K562 (cell line): ENCODE results near the gene CELA3A. TPM values are rescaled to one million over a fixed set of nuclear protein-coding genes. Genes with fewer than 3 reads are reported as not detected.
A peak's percentile ranks its signal among the peaks of the same experiment; 100 is the strongest.

Experiments used
- ATF7 ChIP-seq: fragments of 450-650 bp; IDR thresholded peaks from 2 replicates; pipeline ENCODE4 v1.7.1; 2014; ENCODE audit warnings: mild to moderate bottlenecking, moderate library complexity
- DPF2 ChIP-seq: fragments of 450-650 bp; IDR thresholded peaks from 2 replicates; pipeline ENCODE4 v1.6.1; 2016
- EHMT2 ChIP-seq: fragments of 450-650 bp; IDR thresholded peaks from 2 replicates; pipeline ENCODE4 v1.6.1; 2018; ENCODE audit warnings: antibody characterized with exemption
- ELF4 ChIP-seq: fragments of 450-650 bp; formaldehyde crosslinking; IDR thresholded peaks from 2 replicates; pipeline ENCODE4 v1.4.0; 2022; ENCODE audit warnings: missing genetic modification characterization
- GABPA ChIP-seq: fragments of 200-800 bp; sonication (Bioruptor generic); conservative IDR thresholded peaks from 2 replicates; pipeline ENCODE4 v1.6.1; 2016; ENCODE audit warnings: low read depth, missing genetic modification characterization, missing compliant biosample characterization
- HDAC1 ChIP-seq, 2 experiments: fragments of 450-650 bp; IDR thresholded peaks; 2 replicates each; pipeline ENCODE4 v1.6.1; 2016 to 2017; ENCODE audit warnings: inconsistent platforms in 1 of 2, mild to moderate bottlenecking in 1 of 2, moderate library complexity in 1 of 2
- HMGXB4 ChIP-seq: sonication (generic); formaldehyde crosslinking; IDR thresholded peaks from 2 replicates; pipeline ENCODE4 v1.8.1; 2023; ENCODE audit warnings: mild to moderate bottlenecking, missing genetic modification reagents
- KLF10 ChIP-seq: fragments of 250-450 bp; sonication (Bioruptor Pico); IDR thresholded peaks from 2 replicates; pipeline ENCODE4 v1.6.1; 2021; ENCODE audit warnings: matching md5 sums
- MYNN ChIP-seq, 2 experiments: sonication (generic); formaldehyde crosslinking in 1 of 2; IDR thresholded peaks; 2 replicates each; pipeline versions ENCODE4 v1.5.0 to v1.6.1; 2016 to 2020; ENCODE audit warnings: antibody characterized with exemption in 1 of 2, missing genetic modification reagents in 1 of 2
- NR2C2 ChIP-seq, 2 experiments: fragments of 200-800 bp in 1 of 2; sonication (Bioruptor generic) in 1 of 2; sonication (generic) in 1 of 2; formaldehyde crosslinking in 1 of 2; IDR thresholded peaks; 2 replicates each; pipeline versions ENCODE4 v1.6.1 to v1.8.0; 2016 to 2022; ENCODE audit warnings: mild to moderate bottlenecking in 1 of 2, missing compliant biosample characterization in 1 of 2, missing genetic modification characterization in 1 of 2, missing genetic modification reagents in 1 of 2
- NRF1 ChIP-seq, 2 experiments: fragments of 450-650 bp; IDR thresholded peaks in 1 of 2; conservative IDR thresholded peaks in 1 of 2; 2 replicates each; pipeline ENCODE4 v1.6.1; 2014; ENCODE audit warnings: mild to moderate bottlenecking in 2 of 2
- SP2 ChIP-seq: IDR thresholded peaks from 2 replicates; pipeline ENCODE4 v1.6.1; 2011; ENCODE audit warnings: mild to moderate bottlenecking, low read depth, low read length, moderate library complexity; ENCODE audit not compliant: poor library complexity, severe bottlenecking; ENCODE audit errors: extremely low read depth
- TCF15 ChIP-seq: fragments of 250-450 bp; sonication (Bioruptor Pico); IDR thresholded peaks from 2 replicates; pipeline ENCODE4 v1.8.0; 2022; ENCODE audit warnings: moderate library complexity, mild to moderate bottlenecking, inconsistent platforms
- TCF7L2 ChIP-seq: fragments of 150-350 bp; IDR thresholded peaks from 2 replicates; pipeline ENCODE4 v1.6.1; 2016; ENCODE audit warnings: low read depth, mild to moderate bottlenecking, low read length, moderate library complexity
- ZBTB17 ChIP-seq: fragments of 450-650 bp; formaldehyde crosslinking; IDR thresholded peaks from 2 replicates; pipeline ENCODE4 v1.4.0; 2020; ENCODE audit warnings: mild to moderate bottlenecking
- ZC3H8 ChIP-seq: fragments of 450-650 bp; IDR thresholded peaks from 2 replicates; pipeline ENCODE4 v1.6.1; 2017
- ZHX1 ChIP-seq: fragments of 150-350 bp; conservative IDR thresholded peaks from 2 replicates; pipeline ENCODE4 v1.6.1; 2014; ENCODE audit warnings: low read length
- ZNF639 ChIP-seq, 2 experiments: fragments of 200-800 bp in 1 of 2; sonication (Bioruptor generic) in 1 of 2; sonication (generic) in 1 of 2; formaldehyde crosslinking in 1 of 2; IDR thresholded peaks in 1 of 2; conservative IDR thresholded peaks in 1 of 2; 2 replicates each; pipeline versions ENCODE4 v1.5.0 to v1.6.1; 2016 to 2020; ENCODE audit warnings: missing compliant biosample characterization in 1 of 2, missing genetic modification characterization in 1 of 2, missing genetic modification reagents in 1 of 2
- polyA plus RNA-seq, 8 experiments: library from polyadenylated mRNA; depleted of rRNA in 4 of 8; stranded (reverse) in 5 of 8; unstranded in 3 of 8; fragments of >200 nt; fragmentation: Nextera tagmentation in 2 of 8; fragmentation: Illumina TruSeq in 1 of 8; extraction: Ambion mirVana in 2 of 8; extraction: Trizol in 1 of 8; gene quantifications; 2 replicates each; pipeline versions ENCODE4 v1.2.1 to v1.2.3, GENCODE V29; 2011 to 2014; ENCODE audit warnings: inconsistent platforms in 1 of 8, missing spikeins in 1 of 8
- total RNA-seq, 7 experiments: library from RNA; depleted of rRNA in 6 of 7; stranded (reverse); fragments of >200 nt in 6 of 7; fragmentation: Illumina TruSeq in 2 of 7; extraction: Trizol in 2 of 7; gene quantifications; 2 replicates each; pipeline versions ENCODE4 v1.2.1 to v1.2.3, GENCODE V29; 2011 to 2021; ENCODE audit warnings: low replicate concordance in 1 of 7

CELA3A gene
- total and polyA plus RNA-seq, 9 of the 15 experiments (the other 6 are each of a cell fraction or from before 2014, with no cell fraction given), result 5.4 TPM; not detected in 8

GRCh38 chr1:22052115-22053016 is 50.9 kb downstream of the CELA3A start, which contains the start of gene CDC42 (continued):
- TF ChIP-seq SP2 (no peak), ATF7 (peak; percentile 97), HDAC1 (IDR thresholded peaks at IDR 0.05) (peak in 1 of 2 experiments; percentile 73; a peak in 2 of 4 replicates), TCF15 (peak; percentile 50; the same call in 1 of the 2 replicates), KLF10 (CRISPR knock-in tag) (no peak), GABPA (tag) (peak; percentile 71), NRF1 (conservative IDR thresholded peaks at IDR 0.05 in 1 of 2, IDR thresholded peaks at IDR 0.05 in 1 of 2) (peak; percentile 99), ZBTB17 (CRISPR knock-in tag) (no peak), DPF2 (peak; percentile 11; the same call in 1 of the 2 replicates), NR2C2 (CRISPR knock-in tag; IDR thresholded peaks at IDR 0.05) (no peak), NR2C2 (tag; IDR thresholded peaks at IDR 0.05) (peak; percentile 58; the same call in 1 of the 2 replicates), EHMT2 (no peak), TCF7L2 (no peak), MYNN (IDR thresholded peaks at IDR 0.05) (peak; percentile 79; the same call in 1 of the 2 replicates), MYNN (CRISPR knock-in tag; IDR thresholded peaks at IDR 0.05) (no peak), ELF4 (CRISPR knock-in tag) (peak; percentile 88), ZC3H8 (no peak), HMGXB4 (CRISPR knock-in tag) (peak; percentile 94), ZHX1 (no peak), ZNF639 (CRISPR knock-in tag; conservative IDR thresholded peaks at IDR 0.05 in 1 of 2, IDR thresholded peaks at IDR 0.05 in 1 of 2) (no peak)
